HG03135 (cell line): ENCODE measurements around the gene PRR5.

Source experiments
- ATAC-seq: cut with Tn5 transposase; IDR thresholded peaks from one replicate; pipeline ENCODE4 v1.9.1; 2021; ENCODE audit warnings: mild to moderate bottlenecking, moderate library complexity; ENCODE audit not compliant: unreplicated experiment

Gene PRR5

DNA sequence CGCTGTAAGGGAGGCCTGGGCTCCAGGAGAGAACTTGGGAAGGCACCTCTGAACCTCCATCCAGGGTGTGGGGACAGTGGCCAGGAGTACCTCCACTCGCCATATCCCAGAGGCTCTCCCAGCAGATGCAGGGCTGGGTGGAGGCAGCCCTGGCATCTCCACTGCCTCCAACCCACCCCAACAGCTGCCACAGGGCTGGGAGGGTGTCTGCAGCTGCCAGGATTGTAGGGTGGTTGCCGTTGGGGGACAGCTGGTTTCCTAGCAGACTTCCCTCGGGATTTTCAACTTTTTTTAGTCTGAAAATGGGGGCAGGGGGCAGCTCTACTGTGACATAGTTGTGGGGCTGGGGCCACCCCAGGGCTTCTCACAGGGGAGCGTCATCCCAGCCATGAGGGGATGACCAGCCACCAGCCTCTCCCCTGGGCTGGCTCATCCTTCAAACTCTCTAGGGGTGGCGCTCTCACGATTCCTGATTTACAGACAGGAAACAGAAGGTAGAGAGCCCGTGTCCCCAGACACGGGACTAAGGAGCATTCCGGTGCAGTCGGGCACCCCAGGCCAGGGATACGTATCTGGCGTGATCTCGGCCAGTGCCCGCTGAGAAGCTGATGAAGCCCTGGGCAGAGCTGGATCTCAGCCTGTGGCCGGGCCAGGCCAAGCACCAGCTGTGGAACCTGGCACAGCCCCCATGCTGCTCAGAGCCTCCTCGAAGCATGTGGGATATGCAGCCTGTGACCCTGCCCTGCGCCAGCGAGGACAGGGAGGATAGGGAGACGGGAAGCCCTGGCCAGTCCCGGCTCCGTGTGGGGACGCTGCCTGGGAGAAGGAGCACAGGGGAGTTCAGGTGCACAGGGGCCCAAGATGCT is 9.9 kb downstream of the PRR5 start:
- ATAC-seq = no peak

DNA sequence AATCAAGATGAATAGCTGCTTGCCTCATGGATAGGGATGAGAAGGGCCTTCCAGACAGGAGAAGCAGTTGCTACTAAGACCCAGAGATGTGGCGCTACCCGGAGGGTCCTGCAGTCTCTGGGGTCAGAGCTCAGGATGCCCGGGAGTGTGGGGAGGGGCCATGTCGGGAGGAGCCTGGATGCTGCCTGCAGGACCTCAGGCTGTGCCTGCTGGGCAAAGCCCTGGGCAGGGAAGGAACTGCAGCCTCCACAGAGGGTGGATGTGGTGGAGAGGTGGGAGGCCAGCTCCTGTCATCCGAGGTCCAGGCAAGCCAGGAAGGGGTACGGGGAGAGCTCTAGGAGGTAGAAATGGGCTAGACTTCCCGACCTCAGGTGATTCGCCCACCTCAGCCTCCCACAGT is 11.0 kb downstream of the PRR5 start:
- no peak for ATAC-seq

- ATAC-seq = no peak
Measured at GRCh38 chr22:44714703-44715350, 12.8 kb downstream of the PRR5 start.

DNA sequence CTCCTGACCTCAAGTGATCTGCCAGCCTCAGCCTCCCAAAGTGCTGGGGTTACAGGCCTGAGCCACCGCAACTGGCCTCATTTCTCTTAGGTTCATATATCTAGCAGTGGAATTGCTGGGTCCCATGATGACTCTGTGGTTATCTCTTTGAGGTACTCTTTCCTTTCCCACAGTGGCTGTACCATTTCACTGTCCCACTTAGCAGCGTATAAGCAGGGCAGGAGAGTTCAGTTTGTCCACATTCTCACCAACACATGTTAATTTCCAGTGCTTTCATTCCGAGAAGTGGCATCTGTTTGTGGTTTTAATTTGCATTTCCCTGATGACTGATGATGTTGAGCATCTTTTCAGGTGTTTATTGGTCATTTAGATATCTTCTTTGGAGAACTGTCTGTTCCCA is 16.4 kb downstream of the PRR5 start:
- ATAC-seq = no peak

DNA sequence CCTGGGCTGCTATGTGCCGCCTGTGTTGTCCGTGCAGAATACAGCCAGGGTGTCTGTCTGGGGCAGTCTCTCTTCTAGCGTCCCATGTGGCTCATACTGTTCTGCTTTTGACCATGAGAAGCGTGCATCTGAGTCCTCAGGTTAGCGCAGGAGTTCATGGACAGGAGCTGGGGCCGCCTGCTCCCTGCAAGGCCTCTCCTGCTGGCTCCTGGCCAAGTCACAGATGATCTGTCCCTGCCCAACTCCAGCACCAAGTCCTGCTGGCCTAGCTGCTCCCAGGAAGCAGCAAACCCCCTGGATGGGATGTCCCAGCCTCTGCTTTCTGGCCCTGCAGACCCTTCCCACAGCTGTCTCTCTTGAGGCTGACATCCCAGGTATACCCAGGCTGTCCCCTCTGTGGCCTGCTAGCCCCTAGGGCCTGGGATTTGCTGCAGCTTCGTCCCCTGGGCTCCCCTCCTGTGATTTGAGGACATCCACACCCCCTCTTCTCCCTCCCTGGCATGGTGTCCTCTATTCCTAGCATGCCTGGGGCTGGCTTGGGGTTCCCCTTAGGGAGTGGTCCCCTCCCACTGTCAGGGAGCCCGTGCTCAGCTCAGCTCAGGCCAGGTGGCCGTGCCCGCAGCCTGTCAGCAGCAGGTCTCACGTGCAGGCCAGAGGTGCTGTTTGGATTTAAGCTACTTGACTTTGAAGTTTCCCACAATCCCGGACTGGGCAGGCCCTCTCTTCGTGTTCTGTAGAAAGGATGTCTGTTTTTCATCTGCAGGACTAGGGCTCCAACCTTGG is 17.8 kb downstream of the PRR5 start:
- no peak for ATAC-seq

DNA sequence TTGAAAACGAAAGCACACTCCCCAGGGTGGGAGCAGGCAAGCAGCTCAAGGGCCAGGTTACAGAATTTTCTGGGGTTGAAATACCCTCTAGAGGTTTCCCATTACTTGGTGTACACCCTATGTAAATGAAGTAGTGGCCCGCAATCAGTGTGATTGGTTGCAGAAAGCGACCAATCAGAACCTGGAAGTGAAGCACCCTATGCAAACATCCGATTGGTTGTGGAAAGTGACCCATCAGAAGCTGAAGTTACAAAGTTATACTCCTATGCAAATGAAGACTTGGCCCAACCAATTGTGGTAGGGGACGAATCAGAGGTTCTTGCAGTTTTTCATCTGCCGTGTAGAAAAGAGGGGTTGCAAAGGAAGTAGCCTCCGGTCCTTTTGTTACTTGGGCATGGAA is 19.2 kb downstream of the PRR5 start:
- no peak for ATAC-seq

GRCh38 chr22:44722611-44723010 is 20.6 kb downstream of the PRR5 start:
- ATAC-seq = no peak

GRCh38 chr22:44723801-44724200 is 21.8 kb downstream of the PRR5 start:
- ATAC-seq = no peak

DNA sequence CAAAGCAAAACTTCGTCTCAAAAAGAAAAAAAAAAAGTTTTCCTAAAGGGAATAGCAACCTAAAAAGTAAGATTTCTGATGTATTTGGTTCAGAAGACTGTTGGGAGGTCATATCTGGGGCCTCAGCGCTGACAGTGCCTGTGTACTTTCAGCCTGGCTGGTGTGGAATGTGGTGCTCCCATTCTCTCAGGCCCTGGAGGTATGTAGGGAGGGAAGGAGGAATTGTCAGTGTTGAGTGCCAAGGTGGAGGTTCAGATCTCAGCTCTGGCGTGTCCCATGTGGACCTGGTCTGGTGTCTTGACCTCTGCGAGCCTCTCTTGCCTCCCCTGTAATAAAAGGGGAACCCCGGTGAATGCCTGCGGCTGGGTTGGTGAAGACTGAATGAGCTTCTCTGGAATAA is 22.4 kb downstream of the PRR5 start:
- ATAC-seq = no peak

GRCh38 chr22:44724859-44725258 is 22.9 kb downstream of the PRR5 start:
- ATAC-seq = no peak

DNA sequence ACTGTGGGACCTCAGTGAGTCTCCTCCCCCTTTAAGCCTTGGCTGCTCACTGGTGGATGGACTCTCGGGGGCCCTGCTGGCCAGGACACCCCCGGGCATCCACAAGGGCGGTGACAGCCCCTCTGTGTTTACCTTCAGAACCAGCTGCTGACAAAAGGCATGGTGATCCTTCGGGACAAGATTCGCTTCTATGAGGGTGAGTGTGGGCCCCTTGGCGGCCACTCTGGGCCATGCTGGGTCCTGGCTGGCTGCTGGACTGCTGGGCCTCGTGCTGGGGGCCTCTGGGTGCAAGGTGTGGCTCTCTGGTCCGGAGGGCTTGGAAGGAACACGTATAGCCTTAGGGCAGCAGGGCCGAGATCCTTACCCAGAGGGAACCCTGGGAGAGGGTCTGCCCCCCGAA is 24.4 kb downstream of the PRR5 start:
- no peak for ATAC-seq

GRCh38 chr22:44727148-44727547 is 25.1 kb downstream of the PRR5 start:
- no peak for ATAC-seq

- ATAC-seq = no peak
Measured at GRCh38 chr22:44727709-44728108, 25.7 kb downstream of the PRR5 start.

DNA sequence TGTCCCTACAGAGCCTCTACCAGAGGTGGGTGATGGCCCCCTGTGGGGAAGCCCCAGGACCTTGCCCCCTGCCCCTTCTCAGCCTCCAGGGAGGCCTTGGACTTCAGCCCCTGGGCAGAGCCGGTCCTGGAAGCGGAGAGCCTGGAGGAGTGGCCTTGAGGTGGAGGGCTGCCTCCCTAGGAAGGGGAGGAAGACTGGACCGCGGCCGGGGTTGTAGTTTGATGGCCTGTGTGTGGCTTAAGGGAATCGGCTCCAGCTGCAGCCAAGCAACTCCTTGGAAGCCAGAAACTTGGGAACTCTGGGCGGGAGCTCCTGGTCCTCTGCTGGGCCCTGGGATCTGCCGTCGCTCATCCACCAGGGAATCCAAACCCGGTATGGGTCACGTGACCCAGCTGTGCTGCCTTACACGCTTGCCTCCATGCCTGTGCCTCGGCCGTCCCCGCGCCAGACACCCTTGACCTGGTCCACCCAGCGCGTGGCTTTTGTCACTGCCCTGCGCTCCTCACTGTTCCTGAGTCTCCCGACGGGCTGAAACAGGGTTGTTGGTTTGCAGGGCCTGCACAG is 26.8 kb downstream of the PRR5 start:
- no peak for ATAC-seq

DNA sequence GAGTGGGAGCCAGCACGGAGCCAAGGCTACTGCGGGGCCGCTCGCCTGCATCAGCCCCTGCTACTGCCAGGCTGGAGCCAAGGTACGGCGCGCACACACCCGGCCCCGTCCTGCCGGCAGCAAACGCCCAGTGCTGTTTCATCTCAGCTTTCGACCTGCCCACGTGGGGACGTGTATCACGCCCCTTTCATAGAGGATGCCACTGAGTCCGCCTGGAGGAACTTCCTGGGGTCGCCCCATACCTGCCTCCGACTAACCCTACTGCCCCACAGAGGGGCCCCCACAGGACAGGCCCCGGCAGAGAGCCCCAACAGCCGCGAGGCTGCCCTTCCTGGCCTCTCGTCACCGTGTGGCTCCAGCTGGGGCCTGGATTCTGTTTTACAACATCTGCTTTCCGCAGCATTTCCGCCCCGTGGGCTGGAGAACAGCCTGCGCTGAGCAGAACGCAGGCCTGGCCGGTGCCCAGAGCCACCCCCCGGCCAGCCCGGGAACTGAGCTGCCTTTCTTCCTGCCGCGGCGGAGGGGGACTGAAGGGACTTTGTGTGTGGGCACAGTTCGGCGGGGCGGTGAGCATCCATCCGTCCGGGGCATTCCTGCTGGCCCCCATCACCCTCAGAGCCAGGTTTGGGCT is 27.5 kb downstream of the PRR5 start:
- no peak for ATAC-seq

DNA sequence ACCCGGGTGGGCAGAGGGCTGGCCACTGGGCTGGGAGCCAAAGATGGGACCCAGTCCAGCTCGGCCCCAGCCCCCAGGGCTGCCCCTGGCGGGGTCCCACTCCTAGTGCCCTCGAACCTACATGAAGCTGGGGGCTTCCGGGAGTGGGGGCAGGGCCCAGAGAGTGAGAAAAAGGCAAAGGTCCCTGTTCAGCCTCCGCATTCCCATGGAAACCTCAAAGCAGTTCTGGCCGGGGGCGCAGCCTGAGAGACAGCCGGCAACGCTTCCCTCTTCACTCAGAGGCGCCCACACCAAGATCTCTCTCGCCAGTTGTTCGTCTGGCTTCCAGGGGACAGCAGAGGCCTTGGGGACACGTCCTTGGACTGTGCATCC is 28.0 kb downstream of the PRR5 start:
- no peak for ATAC-seq

DNA sequence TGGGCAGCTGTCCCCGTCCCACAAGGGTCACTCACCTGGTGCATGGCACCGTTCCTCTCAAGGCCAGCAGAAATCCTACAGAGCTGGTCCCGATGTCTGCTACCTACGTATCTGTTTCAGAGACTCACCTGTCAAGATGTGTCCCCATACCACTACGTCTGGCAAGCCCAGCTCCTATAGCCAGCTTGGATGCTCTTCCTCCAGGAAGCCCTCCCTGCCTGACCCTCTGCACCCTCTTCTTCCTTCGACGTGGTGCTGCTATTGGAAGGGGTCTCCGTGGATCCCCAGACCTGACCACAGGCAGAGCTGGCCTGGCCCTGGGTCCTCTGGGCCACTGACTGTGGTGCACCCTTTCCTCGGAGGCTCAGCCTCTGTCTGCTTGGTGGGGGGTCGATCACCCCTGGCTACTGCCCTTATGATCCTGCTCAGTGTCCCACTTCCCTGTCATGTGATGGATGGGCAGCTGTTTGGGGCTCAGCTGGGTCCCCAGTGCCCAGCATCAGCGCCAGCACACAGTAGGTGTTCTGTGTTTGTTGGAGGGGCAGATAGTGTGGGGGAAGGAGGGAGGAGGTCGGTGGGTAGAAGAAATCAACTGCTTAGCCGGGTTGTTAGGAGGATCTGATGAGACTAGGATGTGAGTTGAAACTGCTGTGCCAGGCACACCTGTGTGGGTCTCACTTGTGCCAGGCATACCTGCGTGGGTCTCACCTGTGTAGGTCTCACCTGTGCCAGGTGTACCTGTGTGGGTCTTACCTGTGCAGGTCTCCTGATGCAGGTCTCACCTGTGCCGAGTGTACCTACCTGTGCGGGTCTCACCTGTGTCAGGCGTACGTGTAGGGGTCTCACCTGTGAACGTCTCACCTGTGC is 28.7 kb downstream of the PRR5 start:
- no peak for ATAC-seq

DNA sequence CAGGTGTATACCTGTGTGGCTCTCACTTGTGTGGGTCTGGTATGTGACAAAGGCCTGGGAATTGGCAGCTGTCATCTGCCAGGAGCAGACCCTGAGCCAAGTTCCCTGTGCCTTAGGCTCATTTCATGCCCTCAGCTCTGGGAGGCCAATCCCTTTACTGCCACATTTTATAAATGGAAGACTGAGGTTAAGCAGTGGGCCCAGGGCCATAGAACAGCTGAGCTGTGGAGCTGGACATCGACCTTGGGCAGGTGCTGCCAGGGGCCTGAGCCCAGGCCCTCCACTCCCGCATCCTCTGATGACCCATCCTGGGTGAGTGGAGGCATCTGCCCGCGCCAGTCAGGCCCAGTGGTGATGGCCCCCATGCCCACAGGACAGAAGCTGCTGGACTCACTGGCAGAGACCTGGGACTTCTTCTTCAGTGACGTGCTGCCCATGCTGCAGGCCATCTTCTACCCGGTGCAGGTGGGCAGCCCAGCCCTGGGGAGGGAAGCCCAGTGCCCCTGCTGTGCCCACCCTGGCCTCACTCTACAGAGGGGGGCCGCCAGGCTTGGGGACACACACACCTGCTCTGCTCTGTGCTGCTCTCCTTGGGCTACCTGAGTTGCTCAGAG is 29.5 kb downstream of the PRR5 start:
- ATAC-seq = no peak

DNA sequence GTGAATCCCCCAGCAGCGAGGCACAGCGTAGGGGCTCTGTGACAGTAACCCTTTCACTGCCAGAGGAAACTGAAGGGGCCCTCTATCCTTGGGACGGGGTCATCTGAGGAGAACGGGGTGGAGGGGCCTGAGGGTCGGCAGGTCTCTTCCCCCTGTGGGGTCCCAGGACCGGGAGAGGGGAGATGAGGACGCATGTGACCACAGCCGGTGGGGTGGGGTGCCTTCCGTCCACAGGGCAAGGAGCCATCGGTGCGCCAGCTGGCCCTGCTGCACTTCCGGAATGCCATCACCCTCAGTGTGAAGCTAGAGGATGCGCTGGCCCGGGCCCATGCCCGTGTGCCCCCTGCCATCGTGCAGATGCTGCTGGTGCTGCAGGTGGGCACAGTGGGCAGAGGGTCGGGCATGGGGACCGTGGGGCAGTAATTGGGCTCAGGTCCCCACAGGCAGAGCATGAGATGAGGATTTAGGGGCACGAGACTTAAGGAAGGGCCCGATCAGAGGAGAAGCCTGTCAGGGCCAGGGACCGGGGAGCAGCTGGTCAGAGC is 30.1 kb downstream of the PRR5 start:
- ATAC-seq = no peak
